GM23338 (cell line): Measurements from ENCODE around the gene FHL2. TPM values are rescaled to one million over a fixed set of nuclear protein-coding genes. Genes with fewer than 3 reads are reported as not detected.
A peak's percentile ranks its signal among the peaks of the same experiment; 100 is the strongest.

ENCODE experiments used
- ATAC-seq: fragments of 200-7000 bp; cut with Tn5 transposase; 3 replicates; pipeline ENCODE4 v1.9.1; 2020
- DNase-seq: peaks from one replicate; pipeline ENCODE4 v3.0.0-alpha.2; 2015; ENCODE audit warnings: low spot score
- H2AFZ ChIP-seq: fragments of 200-600 bp; sonication (generic); 2 replicates; pipeline ENCODE4 v1.8.0; 2016; ENCODE audit warnings: antibody characterized with exemption, mild to moderate bottlenecking, moderate library complexity
- H3F3A ChIP-seq: fragments of 200-600 bp; sonication (generic); replicated peaks from 2 replicates; pipeline ENCODE4 v1.8.0; 2017; ENCODE audit warnings: antibody characterized with exemption, mixed run types, low read depth
- H3K27ac ChIP-seq: fragments of 200-600 bp; sonication (generic); 2 replicates; pipeline ENCODE4 v1.6.1; 2016; ENCODE audit warnings: low read depth
- H3K27me3 ChIP-seq: fragments of 200-600 bp; sonication (generic); 2 replicates; pipeline ENCODE4 v1.8.0; 2016; ENCODE audit warnings: mild to moderate bottlenecking, mixed run types, moderate library complexity; ENCODE audit not compliant: insufficient read depth
- H3K36me3 ChIP-seq: fragments of 200-600 bp; sonication (generic); 2 replicates; pipeline ENCODE4 v1.8.0; 2016; ENCODE audit warnings: mild to moderate bottlenecking; ENCODE audit not compliant: insufficient read depth
- H3K4me1 ChIP-seq: fragments of 200-600 bp; sonication (generic); 2 replicates; pipeline ENCODE4 v1.8.0; 2016; ENCODE audit warnings: mild to moderate bottlenecking, moderate library complexity; ENCODE audit not compliant: insufficient read depth
- H3K4me2 ChIP-seq: fragments of 200-600 bp; sonication (generic); 2 replicates; pipeline ENCODE4 v1.7.1; 2017; ENCODE audit warnings: mixed run types
- H3K4me3 ChIP-seq: fragments of 200-600 bp; sonication (generic); 2 replicates; pipeline ENCODE4 v1.6.1; 2016; ENCODE audit warnings: mixed run types
- H3K79me2 ChIP-seq: fragments of 200-600 bp; sonication (generic); replicated peaks from 2 replicates; pipeline ENCODE4 v1.8.0; 2017; ENCODE audit warnings: mild to moderate bottlenecking; ENCODE audit not compliant: insufficient read depth
- H3K9me2 ChIP-seq: fragments of 200-600 bp; sonication (generic); 2 replicates; pipeline ENCODE4 v1.8.0; 2017; ENCODE audit not compliant: insufficient read depth
- H4K20me1 ChIP-seq: fragments of 200-600 bp; sonication (generic); replicated peaks from 2 replicates; pipeline ENCODE4 v1.8.0; 2017; ENCODE audit warnings: mild to moderate bottlenecking; ENCODE audit not compliant: insufficient read depth
- H3K27ac Mint-ChIP-seq: 2 replicates; pipeline ENCODE4 v1.8.0; 2020; ENCODE audit warnings: inconsistent platforms, mild to moderate bottlenecking, moderate library complexity, mixed read lengths
- H3K27me3 Mint-ChIP-seq: 3 replicates; pipeline ENCODE4 v1.8.0; 2022; ENCODE audit warnings: low read depth, mild to moderate bottlenecking, moderate library complexity, mixed read lengths, inconsistent platforms; ENCODE audit not compliant: insufficient read depth, poor library complexity
- H3K36me3 Mint-ChIP-seq: 3 replicates; pipeline ENCODE4 v1.8.0; 2021; ENCODE audit warnings: low read depth, mild to moderate bottlenecking, inconsistent platforms, moderate library complexity, mixed read lengths
- H3K4me1 Mint-ChIP-seq: 3 replicates; pipeline ENCODE4 v1.8.0; 2020; ENCODE audit warnings: mild to moderate bottlenecking, inconsistent platforms, mixed read lengths
- H3K4me3 Mint-ChIP-seq: 3 replicates; pipeline ENCODE4 v1.8.0; 2021; ENCODE audit warnings: moderate library complexity, mild to moderate bottlenecking, inconsistent platforms, mixed read lengths
- H3K9me3 Mint-ChIP-seq: 3 replicates; pipeline ENCODE4 v1.8.0; 2020; ENCODE audit warnings: moderate library complexity, mild to moderate bottlenecking, inconsistent platforms, mixed read lengths
- CREB1 ChIP-seq: fragments of 250-450 bp; sonication (Bioruptor Pico); IDR thresholded peaks from 2 replicates; pipeline ENCODE4 v1.5.0; 2020; ENCODE audit warnings: low read depth, mild to moderate bottlenecking, moderate library complexity
- EZH2 ChIP-seq: fragments of 200-600 bp; sonication (generic); IDR thresholded peaks from one replicate; pipeline ENCODE4 v1.8.0; 2017; ENCODE audit warnings: antibody characterized with exemption, mild to moderate bottlenecking, low read depth; ENCODE audit not compliant: unreplicated experiment
- JUNB ChIP-seq: IDR thresholded peaks from one replicate; pipeline ENCODE4 v1.6.1; 2016; ENCODE audit warnings: antibody characterized with exemption; ENCODE audit not compliant: unreplicated experiment
- NANOG ChIP-seq: IDR thresholded peaks from 2 replicates; pipeline ENCODE4 v1.6.1; 2016; ENCODE audit warnings: antibody characterized with exemption, borderline replicate concordance
- POLR2AphosphoS5 ChIP-seq: IDR thresholded peaks from 2 replicates; pipeline ENCODE4 v1.6.1; 2016; ENCODE audit warnings: antibody characterized with exemption, low read depth
- STAT1 ChIP-seq: IDR thresholded peaks from one replicate; pipeline ENCODE4 v1.6.1; 2016; ENCODE audit warnings: antibody characterized with exemption; ENCODE audit not compliant: unreplicated experiment
- ZNF114 ChIP-seq: fragments of 250-450 bp; sonication (Bioruptor Pico); IDR thresholded peaks from 2 replicates; pipeline ENCODE4 v1.5.0; 2020; ENCODE audit warnings: mild to moderate bottlenecking, moderate library complexity
- ZNF331 ChIP-seq: fragments of 250-450 bp; sonication (Bioruptor Pico); IDR thresholded peaks from 2 replicates; pipeline ENCODE4 v1.5.0; 2020; ENCODE audit warnings: low read depth, mild to moderate bottlenecking, moderate library complexity
- polyA plus RNA-seq: library from polyadenylated mRNA; unstranded; fragments of >200 nt; fragmentation: Nextera tagmentation; extraction: Ambion mirVana; gene quantifications from 2 replicates; pipeline ENCODE4 v1.2.1, GENCODE V29; 2016
- total RNA-seq: library from RNA; depleted of rRNA; stranded (reverse); fragments of >200 nt; shearing (Covaris generic); gene quantifications from 2 replicates; pipeline ENCODE4 v1.2.3, GENCODE V29; 2014
- TF ChIP-seq, protein P1 (sequence below), 2 experiments: fragments of 200-600 bp in 1 of 2; sonication (generic) in 1 of 2; conservative IDR thresholded peaks; 2 replicates each; pipeline versions ENCODE4 v1.5.1 to v1.6.1; 2016 to 2017; ENCODE audit warnings: antibody characterized with exemption in 2 of 2, low read depth in 2 of 2, mild to moderate bottlenecking in 2 of 2, moderate library complexity in 1 of 2
- TF ChIP-seq, protein P2 (sequence below): IDR thresholded peaks from one replicate; pipeline ENCODE4 v1.6.1; 2018; ENCODE audit warnings: antibody characterized with exemption; ENCODE audit not compliant: unreplicated experiment
- TF ChIP-seq, protein P3 (sequence below): IDR thresholded peaks from 2 replicates; pipeline ENCODE4 v1.6.1; 2016; ENCODE audit warnings: antibody characterized with exemption

The FHL2 gene
- total and polyA plus RNA-seq, 2 experiments from 2014 or later, result 29.0 to 30.9 TPM

DNA sequence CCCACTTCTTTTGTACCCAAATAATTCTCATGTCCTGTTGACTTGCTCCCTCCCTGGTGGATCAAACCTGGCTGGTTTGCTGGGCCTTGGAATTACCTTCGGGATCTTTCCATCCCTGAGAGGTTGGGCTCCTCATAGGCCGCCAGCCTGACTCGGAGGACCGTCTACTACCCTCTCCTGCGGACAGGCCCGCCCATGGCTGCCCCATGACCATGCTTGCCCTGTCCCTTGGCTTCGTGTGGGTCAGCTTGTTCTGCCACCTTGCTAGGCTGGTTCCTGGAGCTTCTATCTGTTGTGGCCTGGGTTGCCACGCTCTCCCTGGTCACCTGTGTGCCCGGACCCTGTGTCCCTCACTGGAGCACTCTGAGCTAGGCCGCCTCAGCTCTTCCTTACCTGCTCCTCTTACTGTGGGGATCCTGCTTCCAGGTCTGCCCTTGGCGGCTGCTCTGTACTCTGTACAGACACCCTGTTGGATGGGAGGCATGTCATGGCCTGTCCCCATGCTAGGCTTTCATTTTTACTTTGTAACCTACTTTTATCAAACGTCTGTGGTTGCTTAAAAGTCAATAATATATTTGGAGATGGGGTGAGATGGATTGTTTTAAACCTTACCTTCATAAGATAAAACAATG lies 29.7 kb upstream of the FHL2 start:
- Histone ChIP-seq H3K4me1 (peaks cover 23% of the 10 kb centered on the region), H3K79me2 (no peaks in the 10 kb centered on the region), H2AFZ (peak overlapping the region; percentile 72; the same call in 1 of the 2 replicates), H3K4me3 (no peak overlapping the region), H3K27ac (no peak overlapping the region), H3K9me2 (0 out of 2 replicates have a peak, but pooled peaks cover 4% of the 10 kb centered on the region), H3F3A (no peaks in the 10 kb centered on the region), H4K20me1 (no peaks in the 10 kb centered on the region), H3K27me3 (no peaks in the 10 kb centered on the region), H3K4me2 (0 out of 2 replicates have a peak overlapping the region, but pooled peaks have one; percentile 54), H3K36me3 (no peaks in the 10 kb centered on the region)
- Mint-ChIP-seq H3K4me3 (no peak overlapping the region), H3K27ac (peak overlapping the region; percentile 60; the same call in 1 of the 2 replicates), H3K9me3 (no peaks in the 10 kb centered on the region; the same call in 2 of the 3 replicates), H3K36me3 (0 out of 3 replicates have a peak, but pooled peaks cover 4% of the 10 kb centered on the region), H3K4me1 (peaks cover 30% of the 10 kb centered on the region), H3K27me3 (peaks cover 7% of the 10 kb centered on the region)
- no peak for ATAC-seq
- TF ChIP-seq, protein P1, sequence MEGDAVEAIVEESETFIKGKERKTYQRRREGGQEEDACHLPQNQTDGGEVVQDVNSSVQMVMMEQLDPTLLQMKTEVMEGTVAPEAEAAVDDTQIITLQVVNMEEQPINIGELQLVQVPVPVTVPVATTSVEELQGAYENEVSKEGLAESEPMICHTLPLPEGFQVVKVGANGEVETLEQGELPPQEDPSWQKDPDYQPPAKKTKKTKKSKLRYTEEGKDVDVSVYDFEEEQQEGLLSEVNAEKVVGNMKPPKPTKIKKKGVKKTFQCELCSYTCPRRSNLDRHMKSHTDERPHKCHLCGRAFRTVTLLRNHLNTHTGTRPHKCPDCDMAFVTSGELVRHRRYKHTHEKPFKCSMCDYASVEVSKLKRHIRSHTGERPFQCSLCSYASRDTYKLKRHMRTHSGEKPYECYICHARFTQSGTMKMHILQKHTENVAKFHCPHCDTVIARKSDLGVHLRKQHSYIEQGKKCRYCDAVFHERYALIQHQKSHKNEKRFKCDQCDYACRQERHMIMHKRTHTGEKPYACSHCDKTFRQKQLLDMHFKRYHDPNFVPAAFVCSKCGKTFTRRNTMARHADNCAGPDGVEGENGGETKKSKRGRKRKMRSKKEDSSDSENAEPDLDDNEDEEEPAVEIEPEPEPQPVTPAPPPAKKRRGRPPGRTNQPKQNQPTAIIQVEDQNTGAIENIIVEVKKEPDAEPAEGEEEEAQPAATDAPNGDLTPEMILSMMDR (conservative IDR thresholded peaks at IDR 0.05; ENCODE audit: low read depth in 2 of 2), result no peak
- TF ChIP-seq POLR2AphosphoS5 (no peak), ZNF114 (CRISPR knock-in tag) (no peak)
- DNase-seq, result no peak

DNA sequence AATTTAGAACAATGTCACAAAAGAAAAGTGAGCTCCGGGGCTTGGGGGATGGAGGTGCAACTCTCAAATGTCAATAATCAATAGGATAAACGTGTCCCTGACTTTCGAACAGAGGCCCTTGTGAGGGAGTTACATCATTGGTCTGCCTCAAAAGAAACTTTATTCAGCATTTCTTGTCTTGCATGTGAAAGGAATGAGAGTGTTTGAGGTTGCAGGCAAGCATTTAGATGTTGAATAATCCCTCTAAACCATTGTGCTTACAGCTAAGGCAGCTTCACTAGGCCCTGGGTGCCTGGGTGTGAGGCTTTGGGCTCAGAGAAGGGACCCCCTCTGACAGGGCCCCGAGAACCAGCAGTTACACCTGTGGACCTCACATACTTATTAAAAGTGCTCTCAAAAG lies 28.6 kb upstream of the FHL2 start:
- H3K4me1 Mint-ChIP-seq, result peaks cover 30% of the 10 kb centered on the region
- H3K9me3 Mint-ChIP-seq, result no peaks in the 10 kb centered on the region; the same call in 2 of the 3 replicates
- peak overlapping the region; percentile 75 for H3K27ac Mint-ChIP-seq
- H3K4me3 ChIP-seq, result no peak overlapping the region
- H3K27me3 ChIP-seq, result no peaks in the 10 kb centered on the region
- H3K4me2 ChIP-seq, result peak overlapping the region; percentile 54
- no peaks in the 10 kb centered on the region for H3K36me3 ChIP-seq
- H3K27me3 Mint-ChIP-seq, result peaks cover 6% of the 10 kb centered on the region
- H3K4me3 Mint-ChIP-seq, result peak overlapping the region; percentile 8; the same call in 1 of the 3 replicates
- peaks cover 23% of the 10 kb centered on the region for H3K4me1 ChIP-seq
- H3K79me2 ChIP-seq, result no peaks in the 10 kb centered on the region
- 0 out of 2 replicates have a peak, but pooled peaks cover 4% of the 10 kb centered on the region for H3K9me2 ChIP-seq
- peak; percentile 48 for DNase-seq
- H3K27ac ChIP-seq, result no peak overlapping the region; the same call in 1 of the 2 replicates
- ATAC-seq, result peak; percentile 87
- H3K36me3 Mint-ChIP-seq, result 0 out of 3 replicates have a peak, but pooled peaks cover 4% of the 10 kb centered on the region
- H4K20me1 ChIP-seq, result no peaks in the 10 kb centered on the region
- no peaks in the 10 kb centered on the region for H3F3A ChIP-seq
- H2AFZ ChIP-seq, result no peak overlapping the region
- TF ChIP-seq EZH2 (no peak), NANOG (no peak), STAT1 (no peak), CREB1 (no peak), JUNB (no peak), POLR2AphosphoS5 (no peak), ZNF114 (CRISPR knock-in tag) (no peak), ZNF331 (CRISPR knock-in tag) (no peak)
- TF ChIP-seq, protein P2, sequence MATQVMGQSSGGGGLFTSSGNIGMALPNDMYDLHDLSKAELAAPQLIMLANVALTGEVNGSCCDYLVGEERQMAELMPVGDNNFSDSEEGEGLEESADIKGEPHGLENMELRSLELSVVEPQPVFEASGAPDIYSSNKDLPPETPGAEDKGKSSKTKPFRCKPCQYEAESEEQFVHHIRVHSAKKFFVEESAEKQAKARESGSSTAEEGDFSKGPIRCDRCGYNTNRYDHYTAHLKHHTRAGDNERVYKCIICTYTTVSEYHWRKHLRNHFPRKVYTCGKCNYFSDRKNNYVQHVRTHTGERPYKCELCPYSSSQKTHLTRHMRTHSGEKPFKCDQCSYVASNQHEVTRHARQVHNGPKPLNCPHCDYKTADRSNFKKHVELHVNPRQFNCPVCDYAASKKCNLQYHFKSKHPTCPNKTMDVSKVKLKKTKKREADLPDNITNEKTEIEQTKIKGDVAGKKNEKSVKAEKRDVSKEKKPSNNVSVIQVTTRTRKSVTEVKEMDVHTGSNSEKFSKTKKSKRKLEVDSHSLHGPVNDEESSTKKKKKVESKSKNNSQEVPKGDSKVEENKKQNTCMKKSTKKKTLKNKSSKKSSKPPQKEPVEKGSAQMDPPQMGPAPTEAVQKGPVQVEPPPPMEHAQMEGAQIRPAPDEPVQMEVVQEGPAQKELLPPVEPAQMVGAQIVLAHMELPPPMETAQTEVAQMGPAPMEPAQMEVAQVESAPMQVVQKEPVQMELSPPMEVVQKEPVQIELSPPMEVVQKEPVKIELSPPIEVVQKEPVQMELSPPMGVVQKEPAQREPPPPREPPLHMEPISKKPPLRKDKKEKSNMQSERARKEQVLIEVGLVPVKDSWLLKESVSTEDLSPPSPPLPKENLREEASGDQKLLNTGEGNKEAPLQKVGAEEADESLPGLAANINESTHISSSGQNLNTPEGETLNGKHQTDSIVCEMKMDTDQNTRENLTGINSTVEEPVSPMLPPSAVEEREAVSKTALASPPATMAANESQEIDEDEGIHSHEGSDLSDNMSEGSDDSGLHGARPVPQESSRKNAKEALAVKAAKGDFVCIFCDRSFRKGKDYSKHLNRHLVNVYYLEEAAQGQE, result no peak
- TF ChIP-seq, protein P3, sequence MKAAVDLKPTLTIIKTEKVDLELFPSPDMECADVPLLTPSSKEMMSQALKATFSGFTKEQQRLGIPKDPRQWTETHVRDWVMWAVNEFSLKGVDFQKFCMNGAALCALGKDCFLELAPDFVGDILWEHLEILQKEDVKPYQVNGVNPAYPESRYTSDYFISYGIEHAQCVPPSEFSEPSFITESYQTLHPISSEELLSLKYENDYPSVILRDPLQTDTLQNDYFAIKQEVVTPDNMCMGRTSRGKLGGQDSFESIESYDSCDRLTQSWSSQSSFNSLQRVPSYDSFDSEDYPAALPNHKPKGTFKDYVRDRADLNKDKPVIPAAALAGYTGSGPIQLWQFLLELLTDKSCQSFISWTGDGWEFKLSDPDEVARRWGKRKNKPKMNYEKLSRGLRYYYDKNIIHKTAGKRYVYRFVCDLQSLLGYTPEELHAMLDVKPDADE, result no peak
